Ascending aorta (tissue), 2 donors: Measurements from ENCODE around the gene LRFN3. TPM values are rescaled to one million over a fixed set of nuclear protein-coding genes. Genes with fewer than 3 reads are reported as not detected.

Experiments used
- DNase-seq, 2 donors: peaks; one replicate each; pipeline ENCODE4 v3.0.0-alpha.2; 2019; ENCODE audit warnings: low spot score in 2 of 2
- H3K27ac ChIP-seq, 2 donors: fragments of 200-600 bp; sonication (generic); one replicate each; pipeline ENCODE4 v1.5.1; 2016 to 2017; ENCODE audit warnings: mild to moderate bottlenecking in 1 of 2
- H3K27me3 ChIP-seq: fragments of 200-600 bp; sonication (generic); one replicate; pipeline ENCODE4 v1.5.1; 2017
- H3K36me3 ChIP-seq, 2 donors: fragments of 200-600 bp; sonication (generic); one replicate each; pipeline ENCODE4 v1.5.1; 2016
- H3K4me1 ChIP-seq, 2 donors: fragments of 200-600 bp; sonication (generic); one replicate each; pipeline ENCODE4 v1.5.1; 2016 to 2017; ENCODE audit warnings: mild to moderate bottlenecking in 1 of 2
- H3K4me3 ChIP-seq, 2 donors: fragments of 200-600 bp; sonication (generic); one replicate each; pipeline ENCODE4 v1.5.1; 2016 to 2017; ENCODE audit warnings: mild to moderate bottlenecking in 1 of 2
- H3K9me3 ChIP-seq, 2 donors: fragments of 200-600 bp; sonication (generic); one replicate each; pipeline ENCODE4 v1.5.1; 2016
- intact Hi-C: fragments of 100-400 bp; cut with DNase I; formaldehyde crosslinking; loops from one replicate; pipeline ENCODE4 v1.15.1; 2023
- total RNA-seq: library from RNA; depleted of rRNA; stranded (reverse); fragments of >200 nt; gene quantifications from one replicate; pipeline ENCODE4 v1.1.0, GENCODE V29; 2016
- TF ChIP-seq, protein P1 (sequence below), 3 experiments: fragments of 200-600 bp in 2 of 3; fragments of 450-650 bp in 1 of 3; sonication (generic) in 2 of 3; IDR thresholded peaks; one replicate each; pipeline ENCODE4 v1.5.1; 2016 to 2019; ENCODE audit warnings: antibody characterized with exemption in 3 of 3, mild to moderate bottlenecking in 1 of 3, moderate library complexity in 1 of 3

Gene LRFN3
- total RNA-seq, 1 donor from 2014 or later, result 26.6 TPM

DNA sequence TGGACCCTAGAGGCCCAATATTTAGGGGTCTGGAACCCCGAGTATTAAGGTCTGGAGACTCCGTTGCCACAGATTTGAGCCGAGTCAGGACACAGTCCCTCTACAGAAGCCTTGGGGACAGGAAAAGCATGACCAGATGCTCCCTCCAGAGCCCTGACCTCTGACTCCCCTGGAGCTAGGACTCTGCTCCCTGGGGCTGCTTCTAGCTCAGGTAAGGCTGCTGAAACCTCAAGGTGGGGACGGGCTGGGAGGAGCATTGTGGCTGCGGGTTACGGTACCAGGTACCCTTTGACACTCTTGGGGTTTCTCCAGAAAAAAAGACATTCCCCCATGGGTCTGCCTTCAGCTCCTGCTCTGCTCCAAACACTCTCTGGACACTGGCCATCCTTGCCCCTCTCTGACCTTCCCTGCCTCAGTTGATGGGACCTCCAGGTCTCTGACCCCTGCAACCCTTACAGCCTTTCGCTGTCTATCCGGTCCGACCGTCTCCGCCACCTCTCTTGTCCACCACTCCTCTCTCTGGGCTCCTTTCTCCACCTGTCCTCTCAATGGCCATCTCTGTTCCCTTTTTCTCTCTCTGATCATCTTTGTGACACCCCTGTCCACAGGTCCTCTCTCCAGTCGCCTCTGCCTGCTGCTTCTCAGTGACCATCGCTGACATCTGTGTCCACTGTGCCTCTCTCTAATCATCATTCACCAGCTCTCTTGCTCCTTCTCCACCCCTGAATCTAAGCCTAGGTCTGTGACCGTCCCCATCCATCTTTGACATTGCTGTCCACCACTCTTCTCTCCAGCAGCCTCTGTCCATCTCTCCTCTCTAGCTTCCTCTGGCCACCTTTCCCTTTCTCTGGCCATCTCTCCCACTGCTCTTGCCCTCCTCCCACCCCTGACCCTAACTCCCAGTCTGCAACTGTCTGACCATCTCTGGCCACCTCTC is 1.4 kb downstream of the LRFN3 start:
- Histone ChIP-seq H3K9me3 (no peaks in the 10 kb centered on the region), H3K36me3 (peaks cover 8 to 23% of the 10 kb centered on the region in 2 donors), H3K4me3 (peak overlapping the region; percentile 73 to 84), H3K27me3 (no peaks in the 10 kb centered on the region), H3K27ac (peak overlapping the region; percentile 79 to 89), H3K4me1 (peaks cover 7 to 12% of the 10 kb centered on the region in 2 donors)
- intact Hi-C loops, result loop anchor here (2.0 to 10.0 kb wide), 2 partner anchors 245 to 813 kb away; no protein-coding TSS in a partner anchor
- TF ChIP-seq, protein P1, sequence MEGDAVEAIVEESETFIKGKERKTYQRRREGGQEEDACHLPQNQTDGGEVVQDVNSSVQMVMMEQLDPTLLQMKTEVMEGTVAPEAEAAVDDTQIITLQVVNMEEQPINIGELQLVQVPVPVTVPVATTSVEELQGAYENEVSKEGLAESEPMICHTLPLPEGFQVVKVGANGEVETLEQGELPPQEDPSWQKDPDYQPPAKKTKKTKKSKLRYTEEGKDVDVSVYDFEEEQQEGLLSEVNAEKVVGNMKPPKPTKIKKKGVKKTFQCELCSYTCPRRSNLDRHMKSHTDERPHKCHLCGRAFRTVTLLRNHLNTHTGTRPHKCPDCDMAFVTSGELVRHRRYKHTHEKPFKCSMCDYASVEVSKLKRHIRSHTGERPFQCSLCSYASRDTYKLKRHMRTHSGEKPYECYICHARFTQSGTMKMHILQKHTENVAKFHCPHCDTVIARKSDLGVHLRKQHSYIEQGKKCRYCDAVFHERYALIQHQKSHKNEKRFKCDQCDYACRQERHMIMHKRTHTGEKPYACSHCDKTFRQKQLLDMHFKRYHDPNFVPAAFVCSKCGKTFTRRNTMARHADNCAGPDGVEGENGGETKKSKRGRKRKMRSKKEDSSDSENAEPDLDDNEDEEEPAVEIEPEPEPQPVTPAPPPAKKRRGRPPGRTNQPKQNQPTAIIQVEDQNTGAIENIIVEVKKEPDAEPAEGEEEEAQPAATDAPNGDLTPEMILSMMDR (IDR thresholded peaks at IDR 0.05), result no peak
- DNase-seq, result no peak

DNA sequence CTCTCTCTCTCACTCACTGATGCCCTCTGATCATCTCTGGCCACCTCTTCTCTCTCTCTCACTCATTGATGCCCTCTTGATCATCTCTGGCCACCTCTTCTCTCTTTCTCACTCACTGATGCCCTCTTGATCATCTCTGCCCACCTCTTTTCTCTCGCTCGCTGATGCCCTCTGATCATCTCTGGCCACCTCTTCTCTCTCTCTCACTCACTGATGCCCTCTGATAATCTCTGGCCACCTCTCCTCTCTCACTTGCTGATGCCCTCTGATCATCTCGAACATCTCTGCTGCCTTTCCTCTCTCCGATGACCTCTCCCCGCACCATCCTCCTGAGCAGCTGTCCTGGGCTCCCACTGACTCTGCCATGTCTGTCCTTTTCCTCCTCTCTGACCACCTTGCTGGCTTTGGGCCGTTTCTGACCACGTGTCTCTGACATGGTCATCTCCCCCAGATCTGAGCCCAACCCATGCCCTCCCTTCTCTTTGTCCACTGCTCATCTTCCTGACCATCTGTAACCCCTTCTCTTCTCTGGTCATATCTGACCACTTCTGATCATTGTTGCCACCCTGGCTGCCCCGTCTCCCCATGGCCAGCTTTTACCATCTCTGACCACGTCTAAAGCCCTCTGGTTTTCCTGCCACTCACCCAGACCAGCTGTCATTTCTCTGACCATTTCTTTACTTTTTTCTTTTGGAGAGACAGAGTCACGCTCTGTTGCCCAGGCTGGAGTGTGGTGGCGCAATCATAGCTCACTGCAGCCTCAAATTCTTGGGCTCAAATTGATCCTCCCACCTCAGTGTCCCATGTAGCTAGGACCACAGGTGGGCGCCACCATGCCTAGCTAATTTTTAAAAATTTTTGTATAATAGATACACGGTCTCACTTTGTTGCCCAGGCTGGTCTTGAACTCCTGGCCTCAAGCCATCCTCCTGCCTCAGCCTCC is 2.4 kb downstream of the LRFN3 start:
- intact Hi-C loops, result loop anchor here (10.0 kb wide), 1 partner anchor 814 kb away; no protein-coding TSS in a partner anchor
- Histone ChIP-seq H3K27ac (no peak overlapping the region), H3K9me3 (no peaks in the 10 kb centered on the region), H3K4me1 (peaks cover 7 to 12% of the 10 kb centered on the region in 2 donors), H3K27me3 (no peaks in the 10 kb centered on the region), H3K4me3 (peak overlapping the region; percentile 73 to 84), H3K36me3 (peaks cover 8 to 24% of the 10 kb centered on the region in 2 donors)
- TF ChIP-seq, protein P1 (IDR thresholded peaks at IDR 0.05), result no peak
- DNase-seq, result no peak

DNA sequence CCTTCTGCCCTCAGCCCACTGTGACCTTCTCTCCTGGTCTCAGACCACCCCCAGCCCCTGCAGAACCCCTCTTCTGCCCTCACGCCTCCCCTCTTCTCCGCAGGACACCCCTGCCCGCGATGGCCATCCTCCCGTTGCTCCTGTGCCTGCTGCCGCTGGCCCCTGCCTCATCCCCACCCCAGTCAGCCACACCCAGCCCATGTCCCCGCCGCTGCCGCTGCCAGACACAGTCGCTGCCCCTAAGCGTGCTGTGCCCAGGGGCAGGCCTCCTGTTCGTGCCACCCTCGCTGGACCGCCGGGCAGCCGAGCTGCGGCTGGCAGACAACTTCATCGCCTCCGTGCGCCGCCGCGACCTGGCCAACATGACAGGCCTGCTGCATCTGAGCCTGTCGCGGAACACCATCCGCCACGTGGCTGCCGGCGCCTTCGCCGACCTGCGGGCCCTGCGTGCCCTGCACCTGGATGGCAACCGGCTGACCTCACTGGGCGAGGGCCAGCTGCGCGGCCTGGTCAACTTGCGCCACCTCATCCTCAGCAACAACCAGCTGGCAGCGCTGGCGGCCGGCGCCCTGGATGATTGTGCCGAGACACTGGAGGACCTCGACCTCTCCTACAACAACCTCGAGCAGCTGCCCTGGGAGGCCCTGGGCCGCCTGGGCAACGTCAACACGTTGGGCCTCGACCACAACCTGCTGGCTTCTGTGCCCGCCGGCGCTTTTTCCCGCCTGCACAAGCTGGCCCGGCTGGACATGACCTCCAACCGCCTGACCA is 3.3 kb downstream of the LRFN3 start:
- DNase-seq, result no peak
- no peak overlapping the region for H3K27ac ChIP-seq
- no peak overlapping the region for H3K4me3 ChIP-seq
- TF ChIP-seq, protein P1 (IDR thresholded peaks at IDR 0.05), result no peak
- intact Hi-C loops, result loop anchor here (10.0 kb wide), 1 partner anchor 815 kb away; no protein-coding TSS in a partner anchor
- no peaks in the 10 kb centered on the region for H3K27me3 ChIP-seq
- H3K9me3 ChIP-seq, result no peaks in the 10 kb centered on the region
- H3K36me3 ChIP-seq, result peaks cover 11 to 26% of the 10 kb centered on the region in 2 donors
- H3K4me1 ChIP-seq, result peaks cover 7 to 12% of the 10 kb centered on the region in 2 donors

DNA sequence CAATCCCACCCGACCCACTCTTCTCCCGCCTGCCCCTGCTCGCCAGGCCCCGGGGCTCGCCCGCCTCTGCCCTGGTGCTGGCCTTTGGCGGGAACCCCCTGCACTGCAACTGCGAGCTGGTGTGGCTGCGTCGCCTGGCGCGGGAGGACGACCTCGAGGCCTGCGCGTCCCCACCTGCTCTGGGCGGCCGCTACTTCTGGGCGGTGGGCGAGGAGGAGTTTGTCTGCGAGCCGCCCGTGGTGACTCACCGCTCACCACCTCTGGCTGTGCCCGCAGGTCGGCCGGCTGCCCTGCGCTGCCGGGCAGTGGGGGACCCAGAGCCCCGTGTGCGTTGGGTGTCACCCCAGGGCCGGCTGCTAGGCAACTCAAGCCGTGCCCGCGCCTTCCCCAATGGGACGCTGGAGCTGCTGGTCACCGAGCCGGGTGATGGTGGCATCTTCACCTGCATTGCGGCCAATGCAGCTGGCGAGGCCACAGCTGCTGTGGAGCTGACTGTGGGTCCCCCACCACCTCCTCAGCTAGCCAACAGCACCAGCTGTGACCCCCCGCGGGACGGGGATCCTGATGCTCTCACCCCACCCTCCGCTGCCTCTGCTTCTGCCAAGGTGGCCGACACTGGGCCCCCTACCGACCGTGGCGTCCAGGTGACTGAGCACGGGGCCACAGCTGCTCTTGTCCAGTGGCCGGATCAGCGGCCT is 4.1 kb downstream of the LRFN3 start:
- Histone ChIP-seq H3K4me1 (peaks cover 7 to 9% of the 10 kb centered on the region in 2 donors), H3K4me3 (no peak overlapping the region), H3K36me3 (peaks cover 13 to 34% of the 10 kb centered on the region in 2 donors), H3K27me3 (no peaks in the 10 kb centered on the region), H3K9me3 (no peaks in the 10 kb centered on the region), H3K27ac (no peak overlapping the region)
- DNase-seq, result no peak
- intact Hi-C loops, result no loop called here
- TF ChIP-seq, protein P1 (IDR thresholded peaks at IDR 0.05), result no peak
